Measurements from ENCODE around the gene DEF6.
"Not testable (repeated sequence)": the region's sequence is repeated elsewhere in the genome, so short reads cannot be mapped to it uniquely, and the experiment has no call there.

DEF6 gene

GRCh38 chr6:35311390-35312075, 13.9 kb downstream of the DEF6 start:
- DNase-seq: peak; percentile 57 to 67 (median 63)

- peak in 1 of 3 donors; percentile 17 for DNase-seq
Observed at GRCh38 chr6:35312076-35312800, 14.6 kb downstream of the DEF6 start.

- peak; percentile 58 to 92 (median 88) for DNase-seq
Observed at GRCh38 chr6:35312807-35313206, 15.2 kb downstream of the DEF6 start.

GRCh38 chr6:35317483-35318195, 20.0 kb downstream of the DEF6 start:
- no peak for DNase-seq

- DNase-seq: no peak
Observed at GRCh38 chr6:35318196-35319171, 20.9 kb downstream of the DEF6 start.

- no peak for DNase-seq
Observed at GRCh38 chr6:35319346-35320030, 21.9 kb downstream of the DEF6 start.

GRCh38 chr6:35320031-35320410, 22.4 kb downstream of the DEF6 start:
- no peak for DNase-seq

GRCh38 chr6:35321091-35321490, 23.5 kb downstream of the DEF6 start:
- DNase-seq: no peak

GRCh38 chr6:35327349-35328027, 29.9 kb downstream of the DEF6 start:
- peak; percentile 75 to 84 (median 78) for DNase-seq

GRCh38 chr6:35328108-35328723, 30.6 kb downstream of the DEF6 start:
- DNase-seq: peak in 1 of 3 donors; percentile 4

- DNase-seq: not testable (repeated sequence)
Observed at GRCh38 chr6:35328965-35329364, 31.3 kb downstream of the DEF6 start.

GRCh38 chr6:35330541-35331119, 33.0 kb downstream of the DEF6 start:
- peak in 1 of 3 donors; percentile 17 for DNase-seq

- peak in 1 of 3 donors; percentile 16 for DNase-seq
Observed at GRCh38 chr6:35332074-35332887, 34.7 kb downstream of the DEF6 start.

GRCh38 chr6:35341557-35341956, 43.9 kb downstream of the DEF6 start:
- no peak for DNase-seq

- peak; percentile 98 to 99 (median 99) for DNase-seq
Observed at GRCh38 chr6:35342258-35343091, 44.9 kb downstream of the DEF6 start, which contains the start of gene PPARD. Gene PPARD (plus strand): TSS chr6:35342558. CDS start chr6:35411088, 68,530 bp downstream.

- DNase-seq: peak; percentile 77 to 88 (median 78)
Observed at GRCh38 chr6:35343092-35343834, 45.6 kb downstream of the DEF6 start.

GRCh38 chr6:35343835-35344550, 46.4 kb downstream of the DEF6 start:
- no peak for DNase-seq
